Lung microvascular endothelial cell (primary cell): ENCODE measurements around the gene NCS1. TPM values are rescaled to one million over a fixed set of nuclear protein-coding genes. Genes with fewer than 3 reads are reported as not detected.

Source experiments
- DNase-seq, 2 donors: peaks; one replicate each; pipeline versions ENCODE4 v3.0.0 to v3.0.0-alpha.2; 2010; ENCODE audit warnings: low read depth in 2 of 2
- total RNA-seq: library from RNA; depleted of rRNA; stranded (reverse); fragments of >200 nt; gene quantifications from 2 replicates; pipeline ENCODE4 v1.2.1, GENCODE V29; 2014

Gene NCS1
- total RNA-seq, 1 donor from 2014 or later, result 4.8 TPM

DNA sequence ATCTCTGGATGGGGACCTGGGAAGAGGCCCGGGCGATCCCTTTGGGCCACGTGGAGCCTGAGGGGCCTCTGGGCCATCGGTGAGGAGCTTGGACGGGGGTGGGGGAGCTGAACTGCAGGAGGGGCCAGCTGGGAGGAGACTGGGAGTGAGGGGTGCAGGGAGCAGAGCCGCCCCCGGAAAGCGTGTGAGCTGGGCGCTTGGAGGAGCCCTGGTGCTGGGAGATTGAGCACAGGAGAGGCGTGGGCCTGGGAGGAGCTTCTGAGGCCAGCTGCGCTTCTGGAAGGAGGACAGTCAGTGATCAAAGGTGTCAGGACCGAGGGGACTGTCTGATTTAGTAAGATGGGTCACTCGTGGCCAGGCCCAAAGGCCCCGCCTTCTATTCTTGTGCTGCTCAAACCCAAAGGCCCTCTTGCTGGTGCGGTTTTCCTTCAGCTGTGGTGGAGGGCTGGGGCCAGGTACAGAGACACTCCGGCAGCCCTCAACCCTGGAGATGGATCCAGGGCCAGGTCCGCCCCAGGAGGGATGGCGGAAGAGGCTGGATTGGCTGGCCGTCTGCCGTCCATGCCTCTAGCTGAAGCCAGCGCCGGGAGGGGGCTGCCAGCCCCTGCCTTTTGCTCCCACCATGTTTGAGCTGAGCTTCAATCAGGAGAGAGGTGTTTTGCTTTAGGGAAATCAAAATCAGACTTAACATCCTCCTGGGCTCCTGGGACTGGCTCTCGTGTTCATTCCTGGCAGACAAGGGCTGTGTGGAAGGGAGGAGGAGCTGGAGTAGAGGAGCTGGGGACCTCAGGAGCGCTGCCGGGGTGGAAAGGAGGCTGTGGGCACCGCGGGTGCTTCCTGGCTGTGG is 21.6 kb downstream of the NCS1 start:
- no peak for DNase-seq

GRCh38 chr9:130194378-130194932 is 22.3 kb downstream of the NCS1 start:
- no peak for DNase-seq

DNA sequence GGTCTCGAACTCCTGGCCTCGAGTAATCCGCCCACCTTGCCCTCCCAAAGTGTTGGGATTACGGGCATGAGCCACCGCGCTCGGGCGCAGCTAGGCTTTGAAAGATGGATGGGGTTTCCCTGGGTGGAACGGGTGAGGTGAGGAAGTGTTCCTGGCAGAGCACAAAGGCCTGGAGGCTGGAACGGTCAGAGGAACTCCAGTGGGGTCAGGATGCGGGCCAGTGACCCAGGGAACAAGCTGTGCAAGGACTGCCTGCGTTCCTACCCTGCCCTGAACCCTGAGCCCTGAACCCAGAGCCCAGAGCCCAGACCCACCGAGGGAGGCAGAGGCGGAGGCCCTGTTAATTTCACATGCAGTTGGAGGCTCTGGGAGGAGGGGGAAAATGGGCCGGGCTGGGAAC is 23.4 kb downstream of the NCS1 start:
- DNase-seq, result no peak

GRCh38 chr9:130196643-130197042 is 24.4 kb downstream of the NCS1 start:
- no peak for DNase-seq

GRCh38 chr9:130197386-130197785 is 25.2 kb downstream of the NCS1 start:
- no peak for DNase-seq

GRCh38 chr9:130197888-130198287 is 25.7 kb downstream of the NCS1 start:
- DNase-seq, result no peak

GRCh38 chr9:130198501-130199179 is 26.4 kb downstream of the NCS1 start:
- no peak for DNase-seq

DNA sequence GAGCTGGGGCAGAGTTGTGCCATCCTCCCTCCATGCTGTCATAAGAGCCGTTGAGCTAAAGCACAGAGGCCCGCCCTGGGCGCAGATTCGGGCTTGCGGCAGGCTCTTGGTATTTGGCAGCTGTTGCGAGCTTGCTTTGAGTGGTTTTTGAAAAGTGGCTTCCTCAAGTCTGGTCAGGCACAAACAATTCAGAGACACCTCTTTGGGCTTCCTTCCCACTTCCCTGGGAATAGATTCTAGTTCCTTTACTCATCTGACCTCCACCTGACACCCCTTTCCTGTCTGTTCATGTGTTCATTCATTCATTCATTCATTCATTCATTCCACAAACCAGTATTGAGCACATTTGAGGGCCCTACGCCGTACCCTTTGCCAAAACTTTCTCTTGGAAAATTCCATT is 27.4 kb downstream of the NCS1 start:
- peak in 1 of 2 donors; percentile 22 for DNase-seq

DNA sequence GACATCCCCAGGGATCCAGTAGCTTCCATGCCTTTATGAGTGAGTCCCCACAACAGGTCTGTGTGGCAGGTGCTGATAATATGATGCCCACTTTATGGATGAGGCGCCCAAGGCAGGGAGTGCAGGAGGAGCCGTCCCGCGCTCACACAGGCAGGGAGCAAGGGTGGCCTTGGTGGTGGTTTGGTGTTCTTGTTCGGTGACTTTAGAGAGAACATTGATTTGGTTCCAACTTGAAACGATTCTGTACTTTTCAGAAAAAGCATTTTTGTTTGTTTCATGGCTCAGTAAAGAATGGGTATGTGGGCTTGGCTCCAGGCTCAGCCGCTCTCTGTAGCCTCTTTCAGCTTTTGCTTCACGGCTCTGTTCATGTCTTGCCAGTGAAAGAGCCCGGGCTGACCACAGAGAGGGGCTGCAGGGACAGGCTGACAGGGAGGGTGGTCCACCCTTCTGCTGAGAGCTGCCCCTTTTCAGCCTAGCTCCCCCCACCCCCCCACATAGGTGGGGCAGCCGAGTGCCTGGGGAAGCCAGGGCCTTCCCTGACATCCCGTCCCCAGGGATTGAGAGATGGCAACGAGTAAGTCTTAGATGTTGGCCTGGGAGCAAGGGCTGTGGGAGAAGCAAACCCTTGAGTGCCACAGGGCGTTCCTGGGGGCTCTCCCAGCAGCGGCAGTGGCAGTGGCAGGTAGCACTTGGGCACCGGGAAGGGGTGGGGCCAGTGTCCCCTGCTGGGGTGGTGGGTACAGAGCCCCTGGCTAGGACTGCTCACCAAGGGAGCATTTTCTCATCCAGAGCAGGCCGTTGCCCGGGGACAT is 28.0 kb downstream of the NCS1 start:
- no peak for DNase-seq

- DNase-seq, result no peak
These were observed 29.2 kb downstream of the NCS1 start for GRCh38 chr9:130201399-130201873.

GRCh38 chr9:130201974-130202373 is 29.8 kb downstream of the NCS1 start:
- DNase-seq, result no peak

GRCh38 chr9:130204341-130204740 is 32.1 kb downstream of the NCS1 start:
- no peak for DNase-seq

DNA sequence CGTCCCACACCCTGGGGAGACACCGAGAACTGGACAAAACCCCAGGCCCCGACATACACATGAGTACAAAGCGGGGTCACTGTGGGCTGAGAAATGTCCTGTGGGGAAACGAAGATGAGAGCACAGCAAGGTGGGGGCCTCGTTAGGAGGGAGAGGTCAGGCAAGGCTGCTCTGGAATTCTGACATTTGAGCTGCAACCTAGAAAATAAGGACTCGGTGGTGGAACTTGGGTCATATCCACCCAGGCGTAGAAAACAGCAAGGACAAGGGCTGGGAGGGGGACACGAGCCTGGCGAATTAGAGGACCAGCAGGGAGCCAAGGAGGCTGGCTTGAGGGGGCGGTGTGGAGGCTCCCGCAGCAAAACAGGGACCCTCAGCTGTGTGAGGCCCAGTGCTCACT is 32.8 kb downstream of the NCS1 start:
- no peak for DNase-seq

DNA sequence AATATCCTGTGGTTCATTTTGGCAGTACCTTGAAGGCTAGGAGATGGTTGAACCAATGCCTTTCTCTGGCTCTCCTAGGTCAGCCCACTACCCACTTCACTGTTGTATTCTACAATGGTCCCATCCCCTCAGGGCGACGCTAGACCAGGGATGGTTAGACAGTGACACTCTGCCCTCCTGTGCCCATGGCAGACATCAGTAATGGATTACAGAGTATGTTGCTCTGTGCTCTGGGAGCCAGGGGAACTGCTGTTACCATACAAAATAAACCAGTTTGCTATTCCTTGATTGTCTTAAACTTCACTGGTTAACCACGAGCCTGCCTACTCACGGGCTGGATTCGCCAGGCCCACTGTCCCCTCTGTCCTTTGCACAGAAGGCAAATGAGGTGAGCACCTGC is 33.7 kb downstream of the NCS1 start:
- DNase-seq, result no peak

GRCh38 chr9:130206579-130206978 is 34.4 kb downstream of the NCS1 start:
- no peak for DNase-seq

DNA sequence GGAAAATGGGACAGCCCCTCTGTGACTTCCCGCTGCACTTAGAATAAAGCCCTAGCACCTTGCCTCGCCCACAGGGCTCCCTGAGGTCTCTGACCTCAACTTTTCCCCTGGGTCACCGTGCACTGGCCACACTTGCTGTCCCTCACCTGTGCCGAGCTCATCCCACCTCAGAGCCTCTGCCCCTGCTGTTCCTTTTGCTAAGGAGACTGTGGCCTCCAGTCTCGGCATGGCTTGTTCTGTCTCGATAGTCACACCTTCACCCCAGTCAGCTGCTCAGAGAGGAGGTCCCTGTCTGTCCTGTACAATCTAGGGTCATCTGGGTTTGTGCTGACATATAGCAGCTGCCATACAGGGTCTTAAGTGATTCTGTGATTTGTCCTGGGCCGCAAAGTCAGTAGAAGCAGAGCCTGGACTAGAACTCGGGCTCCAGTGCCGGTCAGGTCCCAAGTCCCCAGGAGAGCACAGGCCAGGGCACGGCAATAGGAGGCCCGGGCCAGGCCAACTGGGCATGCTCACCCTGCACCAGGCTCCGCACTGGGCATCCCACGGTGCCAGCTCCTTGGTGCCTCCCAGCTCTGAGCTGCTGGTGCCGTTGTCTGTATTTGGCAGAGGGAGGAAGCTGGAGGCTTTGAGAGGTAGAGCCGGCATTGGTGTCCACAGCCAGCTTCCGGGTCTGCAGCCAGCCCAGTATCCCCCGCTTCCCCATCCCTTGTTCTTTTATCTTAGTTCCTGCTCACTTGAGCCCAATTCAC is 35.2 kb downstream of the NCS1 start:
- DNase-seq, result no peak

GRCh38 chr9:130208600-130209347 is 36.6 kb downstream of the NCS1 start:
- DNase-seq, result peak in 1 of 2 donors; percentile 24

DNA sequence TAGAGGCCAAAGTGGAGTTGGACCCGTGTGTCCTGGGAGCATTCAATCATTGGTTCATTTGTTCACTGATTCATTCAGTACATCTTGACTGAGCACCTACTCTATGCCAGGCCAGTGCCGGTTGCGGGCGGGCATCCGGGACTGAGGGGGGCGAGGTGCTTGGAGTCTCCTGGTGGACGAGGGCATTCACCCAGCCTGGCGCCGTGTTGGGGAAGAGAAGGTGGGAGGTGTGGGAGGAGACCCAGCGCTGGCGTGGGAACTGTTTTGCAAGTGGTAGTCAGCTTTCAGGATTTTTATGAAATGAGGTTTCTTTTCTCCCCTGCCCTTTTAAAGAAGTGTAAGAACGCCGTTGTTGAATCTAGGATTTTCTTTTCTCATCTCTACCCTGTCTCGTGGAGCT is 37.2 kb downstream of the NCS1 start:
- no peak for DNase-seq

- DNase-seq, result no peak
These were observed 39.5 kb downstream of the NCS1 start for GRCh38 chr9:130211548-130212226.
